Neuronal stem cell (in vitro differentiated cells): Measurements from ENCODE around the gene ERI3.

Experiments used
- DNase-seq: peaks from one replicate; pipeline ENCODE4 v3.0.0-alpha.2; 2013; ENCODE audit warnings: low spot score
- H2AFZ ChIP-seq: one replicate; pipeline ENCODE4 v1.6.1; 2013; ENCODE audit warnings: mild to moderate bottlenecking, low read length, inconsistent platforms
- H2AK5ac ChIP-seq: 2 replicates; pipeline ENCODE4 v1.6.1; 2013; ENCODE audit warnings: low read depth, mild to moderate bottlenecking, inconsistent platforms, low read length, moderate library complexity, mixed read lengths
- H2BK120ac ChIP-seq: 2 replicates; pipeline ENCODE4 v1.6.1; 2013; ENCODE audit warnings: low read depth, mild to moderate bottlenecking, inconsistent platforms, low read length, moderate library complexity, mixed read lengths
- H2BK12ac ChIP-seq: one replicate; pipeline ENCODE4 v1.6.1; 2013; ENCODE audit warnings: low read length, inconsistent platforms
- H2BK15ac ChIP-seq: 2 replicates; pipeline ENCODE4 v1.6.1; 2013; ENCODE audit warnings: mild to moderate bottlenecking, low read length, inconsistent platforms, mixed read lengths
- H2BK5ac ChIP-seq: one replicate; pipeline ENCODE4 v1.6.1; 2013; ENCODE audit warnings: inconsistent platforms, mild to moderate bottlenecking, low read length, moderate library complexity
- H3K14ac ChIP-seq: one replicate; pipeline ENCODE4 v1.6.1; 2013; ENCODE audit warnings: low read length, inconsistent platforms
- H3K18ac ChIP-seq: 2 replicates; pipeline ENCODE4 v1.6.1; 2013; ENCODE audit warnings: low read length, inconsistent platforms
- H3K23ac ChIP-seq: 2 replicates; pipeline ENCODE4 v1.6.1; 2013; ENCODE audit warnings: low read depth, mild to moderate bottlenecking, mixed read lengths, low read length, inconsistent platforms; ENCODE audit not compliant: poor library complexity
- H3K27ac ChIP-seq: replicated peaks from 3 replicates; pipeline ENCODE4 v1.5.1; 2013; ENCODE audit warnings: low read length, inconsistent platforms
- H3K27me3 ChIP-seq, 3 experiments: 2 replicates each; pipeline ENCODE4 v1.6.1; 2013; ENCODE audit warnings: low read length in 3 of 3, mild to moderate bottlenecking in 2 of 3, inconsistent platforms in 1 of 3, low read depth in 1 of 3, mixed read lengths in 1 of 3, moderate library complexity in 1 of 3; ENCODE audit not compliant: control insufficient read depth in 3 of 3, insufficient read depth in 3 of 3
- H3K36me3 ChIP-seq, 2 donors: replicated peaks in 1 of 2; 2 replicates each; pipeline ENCODE4 v1.6.1; 2013; ENCODE audit warnings: low read length in 2 of 2; ENCODE audit not compliant: control insufficient read depth in 2 of 2, insufficient read depth in 2 of 2
- H3K4ac ChIP-seq: 2 replicates; pipeline ENCODE4 v1.6.1; 2013; ENCODE audit warnings: inconsistent platforms, mild to moderate bottlenecking, low read length, moderate library complexity
- H3K4me1 ChIP-seq, 2 donors: 1 replicate in 1 of 2; 2 replicates in 1 of 2; pipeline ENCODE4 v1.6.1; 2013; ENCODE audit warnings: low read length in 2 of 2, low read depth in 1 of 2; ENCODE audit not compliant: control insufficient read depth in 2 of 2, insufficient read depth in 1 of 2
- H3K4me2 ChIP-seq: one replicate; pipeline ENCODE4 v1.6.1; 2013; ENCODE audit warnings: mild to moderate bottlenecking, low read length, inconsistent platforms; ENCODE audit not compliant: insufficient read depth, poor library complexity, severe bottlenecking
- H3K4me3 ChIP-seq, 2 donors: 2 replicates each; pipeline ENCODE4 v1.5.1; 2013; ENCODE audit warnings: low read length in 2 of 2, mild to moderate bottlenecking in 2 of 2, inconsistent platforms in 1 of 2, moderate library complexity in 1 of 2
- H3K79me1 ChIP-seq: one replicate; pipeline ENCODE4 v1.6.1; 2013; ENCODE audit warnings: low read depth, mild to moderate bottlenecking, inconsistent platforms, low read length, moderate library complexity
- H3K9ac ChIP-seq: one replicate; pipeline ENCODE4 v1.6.1; 2013; ENCODE audit warnings: mild to moderate bottlenecking, low read depth, low read length, inconsistent platforms; ENCODE audit not compliant: poor library complexity
- H3K9me3 ChIP-seq, 2 donors: replicated peaks in 1 of 2; 2 replicates each; pipeline versions ENCODE3 to v1.6.1; 2013; ENCODE audit warnings: low read length in 2 of 2, mild to moderate bottlenecking in 2 of 2, inconsistent platforms in 1 of 2, low read depth in 1 of 2, mixed read lengths in 1 of 2, moderate library complexity in 1 of 2; ENCODE audit not compliant: control insufficient read depth in 2 of 2, insufficient read depth in 1 of 2
- H4K8ac ChIP-seq: one replicate; pipeline ENCODE4 v1.6.1; 2013; ENCODE audit warnings: low read depth, mild to moderate bottlenecking, inconsistent platforms, low read length, moderate library complexity
- H4K91ac ChIP-seq: one replicate; pipeline ENCODE4 v1.6.1; 2013; ENCODE audit warnings: low read length, low read depth, mild to moderate bottlenecking, inconsistent platforms; ENCODE audit not compliant: poor library complexity
- WGBS, 2 donors: extraction: QIAGEN DNeasy Blood & Tissue Kit; methylation state at CpG; one replicate each; pipeline ENCODE4 v1.1.7; 2013; ENCODE audit warnings: missing lambda C conversion rate in 2 of 2, mixed read lengths in 1 of 2; ENCODE audit not compliant: insufficient read length in 2 of 2, insufficient replicate concordance in 1 of 2; ENCODE audit errors: extremely low coverage in 2 of 2; 5-methylcytosine and 5-hydroxymethylcytosine counted together

Gene ERI3

DNA sequence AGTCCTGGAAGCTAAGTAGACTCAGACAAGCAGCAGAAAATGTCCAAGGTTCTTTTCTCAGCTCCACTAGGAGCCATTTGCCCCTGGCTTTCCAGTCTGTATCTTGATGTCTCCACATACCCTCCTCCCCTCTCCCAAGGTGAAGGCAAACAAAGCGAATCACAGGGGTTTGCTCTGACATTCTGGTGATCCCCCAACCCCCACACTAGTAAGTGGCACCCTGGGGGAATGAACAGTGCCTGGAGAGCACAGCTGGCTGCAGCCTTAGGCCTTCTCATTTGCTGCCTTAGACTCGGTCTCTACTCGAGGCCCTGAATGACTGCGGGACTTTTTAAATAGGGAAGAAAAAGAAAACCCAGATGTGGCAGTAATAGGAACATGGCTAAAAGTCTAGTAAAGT lies 15.3 kb downstream of the ERI3 start:
- Histone ChIP-seq H3K36me3 (peaks cover 15 to 40% of the 10 kb centered on the region in 2 donors), H3K18ac (no peak overlapping the region), H3K4me3 (no peak overlapping the region), H3K27ac (no peak overlapping the region), H2BK120ac (no peak overlapping the region), H4K91ac (no peak overlapping the region), H3K79me1 (no peaks in the 10 kb centered on the region), H2BK5ac (no peak overlapping the region), H2BK15ac (no peak overlapping the region), H2AK5ac (no peak overlapping the region), H3K27me3 (no peaks in the 10 kb centered on the region), H3K4me2 (no peak overlapping the region), H3K9me3 (peaks cover 0 to 9% of the 10 kb centered on the region in 2 donors), H3K23ac (no peak overlapping the region), H3K14ac (no peak overlapping the region), H4K8ac (no peak overlapping the region), H3K4me1 (peaks cover 0 to 3% of the 10 kb centered on the region in 2 donors), H2BK12ac (no peak overlapping the region), H3K9ac (no peak overlapping the region), H2AFZ (no peak overlapping the region), H3K4ac (no peak overlapping the region)
- no CpG with 5 or more reads among the region's 4 CpGs for WGBS, 2 donors
- DNase-seq: no peak

DNA sequence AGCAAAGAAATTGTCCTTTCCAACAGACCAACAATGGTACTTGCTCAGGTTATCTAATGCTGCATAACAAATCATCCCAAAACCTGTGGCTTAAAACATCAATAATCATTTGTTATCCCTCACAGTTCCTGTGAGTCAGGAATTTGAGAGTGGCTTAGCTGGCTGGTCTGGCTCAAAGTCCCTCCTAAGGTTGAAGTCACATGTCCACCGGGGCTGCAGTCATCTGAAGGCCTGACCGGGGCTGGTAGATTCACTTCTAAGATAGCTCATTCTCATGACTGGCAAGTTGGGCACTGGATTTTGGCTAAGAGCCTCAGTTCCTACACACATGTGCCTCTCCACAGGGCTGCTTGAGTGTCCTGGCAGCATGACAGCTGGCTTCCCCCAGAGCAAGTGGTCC lies 16.9 kb downstream of the ERI3 start:
- Histone ChIP-seq H3K79me1 (no peaks in the 10 kb centered on the region), H3K9ac (no peak overlapping the region), H3K27me3 (no peaks in the 10 kb centered on the region), H3K4me3 (no peak overlapping the region), H3K36me3 (peaks cover 17 to 54% of the 10 kb centered on the region in 2 donors), H2BK15ac (no peak overlapping the region), H3K4me1 (peaks cover 0 to 9% of the 10 kb centered on the region in 2 donors), H3K18ac (no peak overlapping the region), H3K14ac (no peak overlapping the region), H4K8ac (no peak overlapping the region), H2AFZ (no peak overlapping the region), H3K23ac (no peak overlapping the region), H2BK5ac (no peak overlapping the region), H3K4me2 (no peak overlapping the region), H2AK5ac (no peak overlapping the region), H2BK120ac (no peak overlapping the region), H2BK12ac (no peak overlapping the region), H4K91ac (no peak overlapping the region), H3K9me3 (peaks cover 0 to 9% of the 10 kb centered on the region in 2 donors), H3K27ac (no peak overlapping the region), H3K4ac (no peak overlapping the region)
- no CpG with 5 or more reads among the region's 2 CpGs for WGBS, 2 donors
- no peak for DNase-seq

DNA sequence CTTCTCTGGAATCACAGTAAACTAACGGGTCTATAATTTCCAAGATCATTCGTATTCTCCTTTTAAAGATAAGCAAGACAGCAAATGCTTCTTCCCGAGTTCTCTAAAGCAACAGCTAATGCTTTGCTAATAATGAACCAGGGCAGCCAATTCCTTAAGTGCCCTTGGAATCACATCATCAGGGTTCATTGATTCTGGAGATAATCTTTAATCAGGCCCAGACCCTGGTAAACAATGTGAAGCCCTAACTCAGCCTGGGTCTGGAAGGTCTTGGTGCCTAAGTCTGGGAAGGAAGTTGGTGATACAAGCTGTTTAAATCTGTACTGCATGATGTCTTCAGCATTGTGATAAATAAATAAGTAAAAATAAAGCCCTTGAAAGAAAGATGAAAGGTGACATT lies 18.4 kb downstream of the ERI3 start:
- Histone ChIP-seq H3K27me3 (no peaks in the 10 kb centered on the region), H2AK5ac (no peak overlapping the region), H3K14ac (no peak overlapping the region), H2BK5ac (no peak overlapping the region), H3K27ac (no peak overlapping the region), H3K4me3 (no peak overlapping the region), H3K9ac (no peak overlapping the region), H3K36me3 (peaks cover 22 to 67% of the 10 kb centered on the region in 2 donors), H4K8ac (no peak overlapping the region), H2BK120ac (no peak overlapping the region), H3K4me1 (peaks cover 7 to 18% of the 10 kb centered on the region in 2 donors), H3K9me3 (peaks cover 0 to 11% of the 10 kb centered on the region in 2 donors), H4K91ac (no peak overlapping the region), H3K79me1 (no peaks in the 10 kb centered on the region), H2BK15ac (no peak overlapping the region), H3K4ac (no peak overlapping the region), H3K4me2 (no peak overlapping the region), H2BK12ac (no peak overlapping the region), H2AFZ (no peak overlapping the region), H3K23ac (no peak overlapping the region), H3K18ac (no peak overlapping the region)
- no peak for DNase-seq
- no CpG with 5 or more reads among the region's 3 CpGs for WGBS, 2 donors

DNA sequence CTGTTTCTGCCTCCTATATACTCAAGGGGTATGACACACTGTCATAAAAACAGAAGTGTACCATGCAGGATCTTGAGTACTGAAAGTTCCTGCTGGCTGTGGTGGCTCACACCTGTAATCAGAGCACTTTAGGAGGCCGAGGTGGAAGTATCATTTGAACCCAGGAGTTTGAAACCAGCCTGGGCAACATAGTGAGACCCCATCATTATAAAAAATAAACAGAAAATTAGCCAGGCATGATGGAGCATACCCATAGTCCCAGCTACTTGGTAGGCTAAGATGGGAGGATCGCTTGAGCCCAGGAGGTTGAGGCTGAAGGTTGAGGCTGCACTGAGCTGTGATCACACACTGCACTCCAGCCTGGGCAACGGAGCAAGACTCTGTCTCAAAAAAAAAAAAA lies 20.1 kb downstream of the ERI3 start:
- Histone ChIP-seq H3K27me3 (no peaks in the 10 kb centered on the region), H2BK120ac (no peak overlapping the region), H3K4ac (no peak overlapping the region), H4K91ac (no peak overlapping the region), H3K79me1 (no peaks in the 10 kb centered on the region), H3K4me1 (peaks cover 7 to 18% of the 10 kb centered on the region in 2 donors), H3K27ac (no peak overlapping the region), H3K9ac (no peak overlapping the region), H3K4me2 (no peak overlapping the region), H3K4me3 (no peak overlapping the region), H2AFZ (no peak overlapping the region), H2AK5ac (no peak overlapping the region), H2BK15ac (no peak overlapping the region), H4K8ac (no peak overlapping the region), H3K23ac (no peak overlapping the region), H2BK12ac (no peak overlapping the region), H3K18ac (no peak overlapping the region), H2BK5ac (no peak overlapping the region), H3K14ac (no peak overlapping the region), H3K9me3 (peaks cover 0 to 13% of the 10 kb centered on the region in 2 donors), H3K36me3 (peaks cover 24 to 80% of the 10 kb centered on the region in 2 donors)
- WGBS, 2 donors: no CpG with 5 or more reads among the region's 3 CpGs
- no peak for DNase-seq
